ENCODE data around the gene PSME3.

- TF ChIP-seq TCF7L2 (IDR thresholded peaks at IDR 0.05; ENCODE audit: borderline replicate concordance, extremely low read depth, insufficient read depth, insufficient read length): no peak
- TF ChIP-seq CTCF (IDR thresholded peaks at IDR 0.05 in 2 of 3, conservative IDR thresholded peaks at IDR 0.05 in 1 of 3; ENCODE audit: borderline replicate concordance in 1 of 3, insufficient read depth in 1 of 3, low read depth in 2 of 3, low read length in 2 of 3): no peak
- TF ChIP-seq EZH2 (IDR thresholded peaks at IDR 0.05): no peak
- TF ChIP-seq SP1 (IDR thresholded peaks at IDR 0.05; ENCODE audit: low read depth): no peak
- TF ChIP-seq POLR2A (IDR thresholded peaks at IDR 0.05; ENCODE audit: borderline replicate concordance, extremely low read depth, insufficient read depth, insufficient read length): no peak
- no peak for TF ChIP-seq ZBTB33 (IDR thresholded peaks at IDR 0.05; ENCODE audit: extremely low read depth, insufficient replicate concordance, low read length)
- TF ChIP-seq ZFX (IDR thresholded peaks at IDR 0.05): no peak
- no peak for TF ChIP-seq CBX3 (IDR thresholded peaks at IDR 0.05; ENCODE audit: low read depth)
- TF ChIP-seq MAX (IDR thresholded peaks at IDR 0.05): no peak
- no peak for TF ChIP-seq SRF (IDR thresholded peaks at IDR 0.05; ENCODE audit: low read depth)
- TF ChIP-seq POLR2AphosphoS5 (IDR thresholded peaks at IDR 0.05; ENCODE audit: low read depth, low read length): no peak
- TF ChIP-seq JUND (IDR thresholded peaks at IDR 0.05): no peak
These were observed 5.7 kb upstream of the PSME3 start for GRCh38 chr17:42827472-42827871.
